ENCODE measurements around the gene EIPR1.
"Not testable (repeated sequence)": the region's sequence is repeated elsewhere in the genome, so short reads cannot be mapped to it uniquely, and the experiment has no call there.

Gene EIPR1

DNA sequence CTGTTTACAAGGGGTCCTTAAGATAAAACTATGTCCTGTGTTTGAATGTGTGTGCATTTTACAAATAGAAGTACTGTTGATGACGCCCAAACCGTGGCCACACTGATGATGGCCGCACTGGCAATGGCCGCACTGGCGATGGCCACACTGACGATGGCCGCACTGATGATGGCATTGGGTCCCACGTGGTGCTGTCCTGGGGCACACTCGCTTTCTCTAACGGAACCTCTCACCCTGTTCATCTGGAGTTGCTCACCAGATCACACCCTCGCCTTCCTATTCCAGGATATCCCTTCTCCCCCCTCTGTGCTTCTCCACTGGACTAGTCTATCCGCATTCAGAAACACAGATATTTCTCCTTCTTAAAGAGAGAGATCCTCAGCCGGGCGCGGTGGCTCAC is 192.4 kb downstream of the EIPR1 start:
- DNase-seq: no peak

- DNase-seq: no peak
Observed at GRCh38 chr2:3184167-3184566, 193.5 kb downstream of the EIPR1 start.

- no peak for DNase-seq
Observed at GRCh38 chr2:3183766-3184165, 193.9 kb downstream of the EIPR1 start.

GRCh38 chr2:3182848-3183247 is 194.8 kb downstream of the EIPR1 start:
- DNase-seq: no peak

- DNase-seq: no peak
Observed at GRCh38 chr2:3181416-3182010, 196.1 kb downstream of the EIPR1 start.

GRCh38 chr2:3180909-3181221 is 196.8 kb downstream of the EIPR1 start:
- not testable (repeated sequence) for DNase-seq

DNA sequence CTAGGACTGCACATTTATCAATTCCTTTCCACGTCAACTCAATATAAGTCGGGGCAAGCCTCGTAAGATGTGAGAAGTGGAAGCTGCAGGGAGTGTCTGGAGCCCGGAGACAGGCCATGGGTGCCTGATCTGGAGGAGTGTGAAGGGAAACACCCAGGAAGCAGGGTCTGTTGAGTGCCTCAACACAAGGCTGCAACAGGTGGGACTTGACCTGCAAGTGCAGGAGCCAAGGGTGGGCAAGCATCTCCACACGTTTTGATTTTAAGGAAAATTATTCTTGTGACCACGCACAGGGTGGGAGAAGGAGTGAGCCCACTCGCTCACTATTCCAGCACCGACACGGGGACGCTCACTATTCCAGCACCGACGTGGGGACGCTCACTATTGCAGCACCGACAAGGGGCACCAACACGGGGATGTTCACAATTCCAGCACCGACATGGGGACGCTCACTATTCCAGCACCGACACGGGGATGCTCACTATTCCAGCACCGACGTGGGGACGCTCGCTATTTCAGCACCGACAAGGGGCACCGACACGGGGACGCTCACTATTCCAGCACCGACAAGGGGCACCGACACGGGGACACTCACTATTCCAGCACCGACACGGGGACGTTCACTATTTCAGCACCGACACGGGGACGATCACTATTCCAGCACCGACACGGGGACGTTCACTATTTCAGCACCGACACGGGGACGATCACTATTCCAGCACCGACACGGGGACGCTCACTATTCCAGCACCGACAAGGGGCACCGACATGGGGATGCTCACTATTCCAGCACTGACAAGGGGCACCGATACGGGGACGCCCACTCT is 197.3 kb downstream of the EIPR1 start:
- no peak for DNase-seq

DNA sequence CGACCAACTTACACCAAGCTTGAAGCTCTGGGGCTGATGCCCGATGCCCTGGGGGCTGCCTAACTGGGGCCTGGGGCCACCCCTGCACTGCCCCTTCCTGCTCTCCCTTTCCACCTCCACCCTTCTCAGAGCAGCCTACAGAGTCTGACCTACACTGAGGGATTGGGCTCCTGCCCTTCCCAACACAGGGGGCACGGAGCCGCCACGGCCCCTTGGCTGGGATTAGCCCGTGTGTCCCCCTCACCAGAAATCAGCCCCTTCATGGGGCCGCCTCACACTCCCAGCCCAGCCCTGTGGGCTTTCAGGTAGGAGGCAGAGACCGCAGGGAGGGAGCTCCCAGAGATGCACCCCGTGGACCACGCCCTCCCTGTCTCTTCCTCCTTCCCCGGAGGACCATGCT is 198.0 kb downstream of the EIPR1 start:
- DNase-seq: no peak

- peak; percentile 18 for DNase-seq
Observed at GRCh38 chr2:3179208-3179607, 198.4 kb downstream of the EIPR1 start.

GRCh38 chr2:3178578-3179031 is 199.0 kb downstream of the EIPR1 start:
- no peak for DNase-seq

DNA sequence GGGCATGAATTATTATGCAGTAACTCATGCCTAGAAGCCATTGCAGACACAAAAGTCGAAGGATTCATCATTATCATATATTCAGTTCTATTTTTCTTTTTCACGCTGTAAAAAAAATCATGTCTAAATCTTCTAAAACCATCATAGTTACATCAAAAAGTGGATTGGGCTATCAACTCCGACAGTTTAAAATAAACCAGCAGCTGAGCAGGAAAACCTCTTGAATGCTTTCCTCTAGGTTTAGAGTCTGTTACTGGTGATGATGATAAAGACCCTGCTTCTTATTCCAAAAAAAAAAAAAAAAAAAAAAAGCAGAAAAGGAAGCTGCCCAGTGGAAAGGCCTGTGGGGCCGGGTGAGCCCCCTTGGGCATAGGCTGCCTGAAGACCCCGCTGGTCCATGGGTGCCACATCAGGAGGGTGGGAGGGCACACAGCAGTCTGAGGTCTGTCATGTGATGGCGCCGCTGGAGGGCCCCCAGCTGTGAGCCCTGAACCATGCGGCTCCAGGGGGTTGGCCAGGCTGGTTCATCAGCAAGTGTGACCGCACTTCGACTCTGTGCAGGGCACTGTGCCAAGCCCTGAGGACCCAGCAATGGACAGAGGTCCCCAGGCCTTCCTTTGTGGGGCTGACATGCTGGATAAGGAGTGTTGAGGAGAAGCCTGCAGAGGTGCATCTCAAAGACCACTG is 199.6 kb downstream of the EIPR1 start:
- DNase-seq: no peak

GRCh38 chr2:3176869-3177255 is 200.8 kb downstream of the EIPR1 start:
- no peak for DNase-seq

DNA sequence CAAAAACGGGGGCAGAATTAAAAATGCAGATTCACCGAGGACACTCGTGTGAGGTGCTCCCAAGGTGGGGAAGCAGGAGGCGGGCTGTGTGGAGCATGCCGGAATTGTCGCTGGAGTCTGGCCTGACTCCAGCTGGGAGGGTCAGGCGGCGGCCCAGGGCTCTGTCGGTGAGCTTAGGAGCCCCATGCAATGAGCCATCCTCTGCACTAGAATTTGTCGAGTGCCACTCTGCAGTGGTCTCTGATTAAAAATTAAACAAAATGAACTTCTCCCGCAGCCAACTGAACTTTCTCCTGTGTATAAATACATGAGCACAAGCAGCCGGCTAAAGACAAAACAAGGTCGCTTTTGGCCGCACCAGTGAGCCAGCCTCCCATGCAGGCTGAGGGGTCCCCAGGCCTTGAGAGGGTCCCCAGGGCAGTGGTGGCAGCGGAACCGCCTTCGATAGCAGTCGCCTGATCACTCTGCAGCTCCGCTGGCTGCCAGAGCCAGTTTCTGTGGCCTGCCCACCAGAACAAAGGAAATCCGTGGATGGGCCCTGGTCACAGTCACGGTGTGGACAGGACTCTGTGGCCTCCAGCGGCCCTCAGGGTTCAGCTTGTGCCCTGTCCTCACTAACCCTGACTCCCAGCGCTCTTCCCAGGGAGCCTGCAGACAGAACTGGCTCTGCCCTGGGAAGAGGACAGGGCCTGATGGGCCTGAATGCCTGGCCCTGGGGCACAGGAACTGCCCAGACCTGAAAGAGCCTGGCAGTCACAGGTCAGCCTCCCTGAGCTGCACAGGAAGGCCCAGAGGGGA is 201.3 kb downstream of the EIPR1 start:
- no peak for DNase-seq

DNA sequence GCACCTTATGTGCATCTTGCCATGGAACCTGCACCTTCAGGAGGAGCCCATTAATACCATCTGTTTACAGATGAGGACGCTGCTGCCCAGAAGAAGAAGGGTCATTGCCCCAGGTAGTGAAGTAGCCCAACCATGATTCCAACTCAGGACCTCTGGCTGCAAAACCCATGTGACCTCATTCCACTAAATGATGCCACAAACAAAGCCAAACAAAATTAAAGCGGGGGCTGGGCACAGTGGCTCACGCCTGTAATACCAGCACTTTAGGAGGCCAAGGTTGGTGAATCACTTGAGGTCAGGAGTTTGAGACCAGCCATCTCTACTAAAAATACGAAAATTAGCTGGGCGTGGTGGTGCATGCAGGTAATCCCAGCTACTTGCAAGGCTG is 202.1 kb downstream of the EIPR1 start:
- no peak for DNase-seq

- no peak for DNase-seq
Observed at GRCh38 chr2:3174626-3175567, 202.7 kb downstream of the EIPR1 start.

DNA sequence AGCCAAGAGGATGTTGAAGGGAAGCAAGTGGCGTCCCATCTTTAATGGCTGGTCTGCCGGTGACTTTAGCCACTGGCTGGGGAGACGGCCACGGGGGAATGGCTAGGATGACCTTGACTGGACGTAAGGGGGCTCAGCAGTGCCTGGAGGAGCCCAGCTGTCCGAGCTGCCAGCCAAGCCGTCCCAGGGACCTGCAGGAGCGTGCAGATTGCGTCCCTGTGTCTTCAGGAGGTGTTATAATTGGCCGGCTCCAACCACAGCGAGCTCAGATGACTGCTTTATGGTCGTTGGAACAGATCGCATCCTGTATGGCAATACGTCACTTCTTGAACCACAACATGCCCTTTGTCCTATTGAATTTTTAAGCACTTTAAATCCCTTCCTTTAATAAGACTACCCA is 204.6 kb downstream of the EIPR1 start:
- no peak for DNase-seq

GRCh38 chr2:3172265-3172935 is 205.2 kb downstream of the EIPR1 start:
- no peak for DNase-seq

DNA sequence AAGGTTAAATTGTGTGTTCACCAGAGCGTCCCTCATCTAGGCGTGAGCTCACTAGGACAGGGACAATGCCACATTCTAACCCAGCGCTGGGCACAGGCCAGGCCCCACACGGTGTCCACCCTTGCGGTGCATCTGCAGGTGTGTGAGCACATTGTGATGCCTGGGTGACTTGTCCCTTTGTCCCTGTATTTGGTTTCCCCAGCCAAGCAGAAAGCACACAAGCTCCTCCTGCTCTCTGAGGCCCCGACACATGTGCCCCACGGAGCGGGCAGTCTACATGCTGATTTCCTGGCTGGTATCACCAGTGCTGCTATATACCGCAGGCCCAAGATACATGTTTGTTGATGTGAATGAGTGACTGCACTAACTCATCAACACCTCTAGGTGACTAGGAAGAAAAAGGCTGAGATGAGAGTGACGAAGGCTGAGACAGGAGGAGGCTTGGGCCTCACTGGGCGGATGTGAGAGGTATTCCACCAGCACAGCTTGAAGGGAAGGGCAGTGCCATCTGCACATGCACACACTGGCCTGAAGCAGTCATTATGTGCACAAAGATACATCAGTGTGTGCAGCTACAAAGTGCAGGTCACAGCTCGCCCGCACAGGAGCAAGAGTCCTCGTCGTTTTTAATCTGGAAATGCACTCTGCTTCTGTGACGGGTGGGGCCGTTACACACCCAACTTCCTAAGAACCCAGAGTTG is 205.9 kb downstream of the EIPR1 start:
- no peak for DNase-seq

- no peak for DNase-seq
Observed at GRCh38 chr2:3170792-3171455, 206.7 kb downstream of the EIPR1 start.

- DNase-seq: no peak
Observed at GRCh38 chr2:3169106-3169870, 208.3 kb downstream of the EIPR1 start.
